Spleen (tissue), 7 donors: ENCODE measurements around the gene MDGA2.

Experiments used
- POLR2A ChIP-seq, 3 donors: fragments of 450-650 bp; IDR thresholded peaks; one replicate each; pipeline ENCODE4 v1.5.1; 2017; ENCODE audit warnings: antibody characterized with exemption in 3 of 3, mild to moderate bottlenecking in 1 of 3
- POLR2AphosphoS5 ChIP-seq, 3 donors: sonication (generic); formaldehyde crosslinking; IDR thresholded peaks; one replicate each; pipeline ENCODE4 v1.5.1; 2017; ENCODE audit warnings: antibody characterized with exemption in 3 of 3
- TF ChIP-seq, protein P1 (sequence below), 11 experiments: fragments of 200-600 bp in 7 of 11; fragments of 450-650 bp in 4 of 11; sonication (generic) in 4 of 11; IDR thresholded peaks in 8 of 11; conservative IDR thresholded peaks in 3 of 11; 1 replicate in 7 of 11; 2 replicates in 4 of 11; pipeline versions ENCODE4 v1.4.0 to v1.8.0; 2016 to 2021; ENCODE audit warnings: antibody characterized with exemption in 11 of 11, inconsistent platforms in 4 of 11, mild to moderate bottlenecking in 1 of 11
- donor health status: DM: no; HTN: no; CAD: no; lungs with moderate emphysema.
- donor health status: DM: no; HTN: no; CAD: no.
- donor health status: DM: no; HTN: no; CAD: no.

- TF ChIP-seq POLR2A (IDR thresholded peaks at IDR 0.05): no peak
- TF ChIP-seq, protein P1, sequence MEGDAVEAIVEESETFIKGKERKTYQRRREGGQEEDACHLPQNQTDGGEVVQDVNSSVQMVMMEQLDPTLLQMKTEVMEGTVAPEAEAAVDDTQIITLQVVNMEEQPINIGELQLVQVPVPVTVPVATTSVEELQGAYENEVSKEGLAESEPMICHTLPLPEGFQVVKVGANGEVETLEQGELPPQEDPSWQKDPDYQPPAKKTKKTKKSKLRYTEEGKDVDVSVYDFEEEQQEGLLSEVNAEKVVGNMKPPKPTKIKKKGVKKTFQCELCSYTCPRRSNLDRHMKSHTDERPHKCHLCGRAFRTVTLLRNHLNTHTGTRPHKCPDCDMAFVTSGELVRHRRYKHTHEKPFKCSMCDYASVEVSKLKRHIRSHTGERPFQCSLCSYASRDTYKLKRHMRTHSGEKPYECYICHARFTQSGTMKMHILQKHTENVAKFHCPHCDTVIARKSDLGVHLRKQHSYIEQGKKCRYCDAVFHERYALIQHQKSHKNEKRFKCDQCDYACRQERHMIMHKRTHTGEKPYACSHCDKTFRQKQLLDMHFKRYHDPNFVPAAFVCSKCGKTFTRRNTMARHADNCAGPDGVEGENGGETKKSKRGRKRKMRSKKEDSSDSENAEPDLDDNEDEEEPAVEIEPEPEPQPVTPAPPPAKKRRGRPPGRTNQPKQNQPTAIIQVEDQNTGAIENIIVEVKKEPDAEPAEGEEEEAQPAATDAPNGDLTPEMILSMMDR (IDR thresholded peaks at IDR 0.05 in 8 of 11, conservative IDR thresholded peaks at IDR 0.05 in 3 of 11): no peak
- no peak for TF ChIP-seq POLR2AphosphoS5 (IDR thresholded peaks at IDR 0.05)
Measured at GRCh38 chr14:47555333-47555732, 120.1 kb downstream of the MDGA2 start.
